DND-41 (cell line): Measurements from ENCODE around the gene PNMA6F.

Source experiments
- ATAC-seq: fragments of 200-7000 bp; cut with Tn5 transposase; 3 replicates; pipeline ENCODE4 v1.9.1; 2021; ENCODE audit warnings: low read depth; ENCODE audit not compliant: insufficient read depth
- DNase-seq: peaks from one replicate; pipeline ENCODE4 v3.0.0-alpha.2; 2020
- H2AFZ ChIP-seq: 2 replicates; pipeline ENCODE4 v1.6.0; 2012; ENCODE audit warnings: low read depth, low read length
- H3K27ac ChIP-seq: 2 replicates; pipeline ENCODE4 v1.5.1; 2012; ENCODE audit warnings: low read length, inconsistent platforms
- H3K27me3 ChIP-seq: fragments of 200-600 bp; sonication (generic); 2 replicates; pipeline ENCODE4 v1.6.0; 2012; ENCODE audit warnings: low read length, mild to moderate bottlenecking, inconsistent platforms; ENCODE audit not compliant: insufficient read depth, poor library complexity
- H3K36me3 ChIP-seq: 2 replicates; pipeline ENCODE4 v1.5.1; 2012; ENCODE audit warnings: low read length, inconsistent platforms; ENCODE audit not compliant: insufficient read depth
- H3K4me1 ChIP-seq: 2 replicates; pipeline ENCODE4 v1.5.1; 2012; ENCODE audit warnings: mild to moderate bottlenecking, low read length; ENCODE audit not compliant: insufficient read depth
- H3K4me2 ChIP-seq: 2 replicates; pipeline ENCODE4 v1.6.0; 2012; ENCODE audit warnings: mild to moderate bottlenecking, moderate library complexity, low read length, inconsistent platforms; ENCODE audit not compliant: insufficient read depth
- H3K4me3 ChIP-seq, 2 experiments: fragments of 200-600 bp in 1 of 2; shearing (Covaris generic) in 1 of 2; 2 replicates each; pipeline ENCODE4 v1.5.1; 2012 to 2016; ENCODE audit warnings: inconsistent platforms in 2 of 2, low read length in 2 of 2, mild to moderate bottlenecking in 2 of 2, low read depth in 1 of 2, moderate library complexity in 1 of 2
- H3K79me2 ChIP-seq: 2 replicates; pipeline ENCODE4 v1.6.0; 2012; ENCODE audit warnings: low read length, inconsistent platforms; ENCODE audit not compliant: insufficient read depth
- H3K9ac ChIP-seq: 2 replicates; pipeline ENCODE4 v1.6.0; 2012; ENCODE audit warnings: low read depth, mild to moderate bottlenecking, inconsistent platforms, low read length, moderate library complexity
- H3K9me3 ChIP-seq: 2 replicates; pipeline ENCODE4 v1.5.1; 2012; ENCODE audit warnings: low read length, moderate library complexity, mild to moderate bottlenecking, inconsistent platforms; ENCODE audit not compliant: insufficient read depth, severe bottlenecking
- H4K20me1 ChIP-seq: 2 replicates; pipeline ENCODE4 v1.6.0; 2012; ENCODE audit warnings: low read length; ENCODE audit not compliant: insufficient read depth
- CTCF ChIP-seq: IDR thresholded peaks from 2 replicates; pipeline ENCODE4 v1.5.1; 2012; ENCODE audit warnings: borderline replicate concordance, low read length, moderate library complexity, mild to moderate bottlenecking; ENCODE audit not compliant: poor library complexity, severe bottlenecking; ENCODE audit errors: extremely low read depth
- EZH2 ChIP-seq: IDR thresholded peaks from 3 replicates; pipeline ENCODE4 v1.6.1; 2012; ENCODE audit warnings: borderline replicate concordance, low read depth, mild to moderate bottlenecking, moderate library complexity, low read length, inconsistent platforms; ENCODE audit not compliant: severe bottlenecking

The PNMA6F gene

GRCh38 chrX:153343674-153344073 lies 22.1 kb upstream of the PNMA6F start:
- Histone ChIP-seq H3K9me3 (no peaks in the 10 kb centered on the region), H3K27me3 (no peaks in the 10 kb centered on the region)

GRCh38 chrX:153342762-153343558 lies 21.4 kb upstream of the PNMA6F start:
- DNase-seq (no peak), ATAC-seq (no peak)
- Histone ChIP-seq H3K4me2 (no peak overlapping the region), H4K20me1 (peaks cover 6% of the 10 kb centered on the region; the same call in 1 of the 2 replicates), H3K4me3 (no peak overlapping the region), H3K27me3 (no peaks in the 10 kb centered on the region), H3K9me3 (no peaks in the 10 kb centered on the region), H3K9ac (no peak overlapping the region), H3K4me1 (peaks cover 9% of the 10 kb centered on the region; the same call in 1 of the 2 replicates), H3K27ac (no peak overlapping the region), H2AFZ (no peak overlapping the region), H3K79me2 (peaks cover 23% of the 10 kb centered on the region), H3K36me3 (peaks cover 53% of the 10 kb centered on the region)
- TF ChIP-seq EZH2 (no peak), CTCF (no peak)

More at GRCh38 chrX:153343674-153344073, 22.1 kb upstream of the PNMA6F start:
- no peak overlapping the region for H3K27ac ChIP-seq
- no peak overlapping the region for H3K4me2 ChIP-seq
- ATAC-seq (no peak), DNase-seq (no peak)
- no peak for TF ChIP-seq EZH2
- TF ChIP-seq CTCF, result no peak
- H3K9ac ChIP-seq, result no peak overlapping the region
- H3K4me1 ChIP-seq, result 0 out of 2 replicates have a peak, but pooled peaks cover 2% of the 10 kb centered on the region
- no peak overlapping the region for H2AFZ ChIP-seq
- H3K79me2 ChIP-seq, result peaks cover 19% of the 10 kb centered on the region
- H4K20me1 ChIP-seq, result peaks cover 4% of the 10 kb centered on the region; the same call in 1 of the 2 replicates
- no peak overlapping the region for H3K4me3 ChIP-seq
- peaks cover 49% of the 10 kb centered on the region for H3K36me3 ChIP-seq

GRCh38 chrX:153340111-153340510 lies 18.5 kb upstream of the PNMA6F start:
- Histone ChIP-seq H3K27ac (no peak overlapping the region), H3K9me3 (no peaks in the 10 kb centered on the region), H3K79me2 (peaks cover 51% of the 10 kb centered on the region), H3K4me1 (peaks cover 38% of the 10 kb centered on the region), H3K4me2 (no peak overlapping the region), H3K9ac (no peak overlapping the region), H2AFZ (no peak overlapping the region), H3K36me3 (peaks cover 51% of the 10 kb centered on the region), H4K20me1 (peaks cover 9% of the 10 kb centered on the region; the same call in 1 of the 2 replicates), H3K27me3 (no peaks in the 10 kb centered on the region), H3K4me3 (no peak overlapping the region)
- TF ChIP-seq CTCF (no peak), EZH2 (no peak)
- ATAC-seq (no peak), DNase-seq (no peak)
